Loucy (cell line): Measurements from ENCODE around the gene ENO4.

Experiments used
- H2AFZ ChIP-seq: fragments of 200-600 bp; sonication (generic); 2 replicates; pipeline ENCODE4 v1.6.0; 2016; ENCODE audit warnings: antibody characterized with exemption, mild to moderate bottlenecking, low read length, moderate library complexity
- H3F3A ChIP-seq: fragments of 200-600 bp; 2 replicates; pipeline ENCODE4 v1.6.0; 2016; ENCODE audit warnings: antibody characterized with exemption, low read depth, mild to moderate bottlenecking
- H3K27me3 ChIP-seq: fragments of 200-600 bp; sonication (generic); 2 replicates; pipeline ENCODE4 v1.6.1; 2014; ENCODE audit warnings: low read length, mild to moderate bottlenecking; ENCODE audit not compliant: insufficient read depth, poor library complexity, severe bottlenecking
- H3K36me3 ChIP-seq: fragments of 200-600 bp; sonication (generic); 2 replicates; pipeline ENCODE4 v1.6.1; 2016; ENCODE audit warnings: low read length; ENCODE audit not compliant: insufficient read depth
- H3K4me1 ChIP-seq: fragments of 200-600 bp; sonication (generic); 2 replicates; pipeline ENCODE4 v1.5.1; 2014; ENCODE audit warnings: low read length, mild to moderate bottlenecking; ENCODE audit not compliant: insufficient read depth, poor library complexity, severe bottlenecking
- H3K4me2 ChIP-seq: fragments of 200-600 bp; sonication (generic); 2 replicates; pipeline ENCODE4 v1.6.0; 2014; ENCODE audit warnings: antibody characterized with exemption, low read length, low read depth, mild to moderate bottlenecking; ENCODE audit not compliant: poor library complexity, severe bottlenecking
- H3K4me3 ChIP-seq: fragments of 200-600 bp; sonication (generic); 2 replicates; pipeline ENCODE4 v1.5.1; 2014; ENCODE audit warnings: low read length, mild to moderate bottlenecking, mixed read lengths; ENCODE audit not compliant: poor library complexity, severe bottlenecking
- H3K79me2 ChIP-seq: fragments of 200-600 bp; sonication (generic); 2 replicates; pipeline ENCODE4 v1.6.1; 2014; ENCODE audit warnings: low read length; ENCODE audit not compliant: insufficient read depth
- H3K9ac ChIP-seq: fragments of 200-600 bp; sonication (generic); 2 replicates; pipeline ENCODE4 v1.6.0; 2014; ENCODE audit warnings: mild to moderate bottlenecking, low read depth, low read length, moderate library complexity; ENCODE audit not compliant: poor library complexity, severe bottlenecking
- H3K9me2 ChIP-seq: fragments of 200-600 bp; sonication (generic); replicated peaks from 2 replicates; pipeline ENCODE4 v1.6.1; 2016; ENCODE audit warnings: low read depth, low read length, mixed read lengths
- H3K9me3 ChIP-seq: fragments of 200-600 bp; sonication (generic); 2 replicates; pipeline ENCODE4 v1.6.1; 2014; ENCODE audit warnings: mild to moderate bottlenecking, antibody characterized with exemption, low read length, low read depth; ENCODE audit not compliant: insufficient read depth
- H4K20me1 ChIP-seq: fragments of 200-600 bp; sonication (generic); 2 replicates; pipeline ENCODE4 v1.6.0; 2014; ENCODE audit warnings: antibody characterized with exemption, low read length, mild to moderate bottlenecking; ENCODE audit not compliant: insufficient read depth, poor library complexity, severe bottlenecking
- CTCF ChIP-seq: fragments of 200-600 bp; sonication (generic); conservative IDR thresholded peaks from 2 replicates; pipeline ENCODE4 v1.5.1; 2014; ENCODE audit warnings: mild to moderate bottlenecking, antibody characterized with exemption, low read length
- EZH2phosphoT487 ChIP-seq: fragments of 200-600 bp; IDR thresholded peaks from 2 replicates; pipeline ENCODE4 v1.6.1; 2018; ENCODE audit warnings: antibody characterized with exemption, mild to moderate bottlenecking, moderate library complexity, borderline replicate concordance

The ENO4 gene

GRCh38 chr10:116836083-116836482 is 13.2 kb upstream of the ENO4 start:
- H3K9me3 ChIP-seq, result no peaks in the 10 kb centered on the region
- no peak for TF ChIP-seq EZH2phosphoT487
- no peak for TF ChIP-seq CTCF
- H4K20me1 ChIP-seq, result no peaks in the 10 kb centered on the region
- no peaks in the 10 kb centered on the region for H3K9me2 ChIP-seq
- H3K4me2 ChIP-seq, result no peak overlapping the region
- no peak overlapping the region for H3K4me3 ChIP-seq
- H3K79me2 ChIP-seq, result no peaks in the 10 kb centered on the region
- H3K27me3 ChIP-seq, result no peaks in the 10 kb centered on the region
- H2AFZ ChIP-seq, result no peak overlapping the region
- H3K9ac ChIP-seq, result no peak overlapping the region
- no peaks in the 10 kb centered on the region for H3F3A ChIP-seq
- H3K36me3 ChIP-seq, result no peaks in the 10 kb centered on the region
- H3K4me1 ChIP-seq, result no peaks in the 10 kb centered on the region

- Histone ChIP-seq H3K4me1 (no peaks in the 10 kb centered on the region), H3K79me2 (no peaks in the 10 kb centered on the region), H4K20me1 (no peaks in the 10 kb centered on the region), H3K9me3 (no peaks in the 10 kb centered on the region), H2AFZ (no peak overlapping the region), H3K27me3 (no peaks in the 10 kb centered on the region), H3K4me3 (no peak overlapping the region), H3F3A (no peaks in the 10 kb centered on the region), H3K9me2 (no peaks in the 10 kb centered on the region), H3K4me2 (no peak overlapping the region), H3K9ac (no peak overlapping the region), H3K36me3 (no peaks in the 10 kb centered on the region)
- no peak for TF ChIP-seq CTCF
- TF ChIP-seq EZH2phosphoT487, result no peak
These were observed 12.3 kb upstream of the ENO4 start for GRCh38 chr10:116836902-116837523.

GRCh38 chr10:116838143-116838725 is 11.1 kb upstream of the ENO4 start:
- no peaks in the 10 kb centered on the region for H3F3A ChIP-seq
- H3K9me2 ChIP-seq, result no peaks in the 10 kb centered on the region
- no peak overlapping the region for H2AFZ ChIP-seq
- H3K4me1 ChIP-seq, result no peaks in the 10 kb centered on the region
- H3K4me2 ChIP-seq, result no peak overlapping the region
- no peak overlapping the region for H3K9ac ChIP-seq
- H4K20me1 ChIP-seq, result no peaks in the 10 kb centered on the region
- H3K9me3 ChIP-seq, result no peaks in the 10 kb centered on the region
- no peaks in the 10 kb centered on the region for H3K79me2 ChIP-seq
- no peak overlapping the region for H3K4me3 ChIP-seq
- H3K36me3 ChIP-seq, result no peaks in the 10 kb centered on the region
- no peak for TF ChIP-seq EZH2phosphoT487
- TF ChIP-seq CTCF, result no peak
- no peaks in the 10 kb centered on the region for H3K27me3 ChIP-seq
